GM19438 (cell line): ENCODE measurements around the gene KRTAP5-6.
"Not testable (repeated sequence)": the region's sequence is repeated elsewhere in the genome, so short reads cannot be mapped to it uniquely, and the experiment has no call there.

ENCODE experiments used
- ATAC-seq: cut with Tn5 transposase; IDR thresholded peaks from one replicate; pipeline ENCODE4 v1.9.1; 2021; ENCODE audit warnings: low read depth; ENCODE audit not compliant: unreplicated experiment

KRTAP5-6 gene

GRCh38 chr11:1661454-1662269 lies 35.3 kb upstream of the KRTAP5-6 start:
- ATAC-seq = not testable (repeated sequence)

GRCh38 chr11:1662699-1663283 lies 34.2 kb upstream of the KRTAP5-6 start:
- not testable (repeated sequence) for ATAC-seq

- no peak for ATAC-seq
Observed at GRCh38 chr11:1665313-1665712, 31.7 kb upstream of the KRTAP5-6 start.

GRCh38 chr11:1667121-1667850 lies 29.7 kb upstream of the KRTAP5-6 start:
- ATAC-seq = no peak

DNA sequence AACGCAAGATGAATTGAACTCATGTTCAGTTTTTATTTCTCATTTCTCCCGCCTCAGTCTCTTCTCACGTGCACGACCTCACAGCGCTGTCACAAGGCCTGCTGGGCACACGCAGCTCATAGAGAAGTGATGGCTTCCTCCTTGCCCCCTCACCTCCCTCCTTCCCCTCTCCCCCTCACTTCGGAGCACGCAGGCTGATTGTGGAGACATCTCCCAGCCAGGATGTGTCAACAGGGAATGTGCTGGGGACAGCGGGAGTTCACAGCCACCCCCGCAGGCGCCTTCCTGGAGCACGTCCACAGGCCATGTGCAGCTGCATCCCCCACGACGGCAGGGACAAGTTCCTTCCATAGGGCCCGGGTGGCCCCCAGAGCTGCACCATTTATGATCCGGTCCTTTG lies 29.1 kb upstream of the KRTAP5-6 start:
- no peak for ATAC-seq

DNA sequence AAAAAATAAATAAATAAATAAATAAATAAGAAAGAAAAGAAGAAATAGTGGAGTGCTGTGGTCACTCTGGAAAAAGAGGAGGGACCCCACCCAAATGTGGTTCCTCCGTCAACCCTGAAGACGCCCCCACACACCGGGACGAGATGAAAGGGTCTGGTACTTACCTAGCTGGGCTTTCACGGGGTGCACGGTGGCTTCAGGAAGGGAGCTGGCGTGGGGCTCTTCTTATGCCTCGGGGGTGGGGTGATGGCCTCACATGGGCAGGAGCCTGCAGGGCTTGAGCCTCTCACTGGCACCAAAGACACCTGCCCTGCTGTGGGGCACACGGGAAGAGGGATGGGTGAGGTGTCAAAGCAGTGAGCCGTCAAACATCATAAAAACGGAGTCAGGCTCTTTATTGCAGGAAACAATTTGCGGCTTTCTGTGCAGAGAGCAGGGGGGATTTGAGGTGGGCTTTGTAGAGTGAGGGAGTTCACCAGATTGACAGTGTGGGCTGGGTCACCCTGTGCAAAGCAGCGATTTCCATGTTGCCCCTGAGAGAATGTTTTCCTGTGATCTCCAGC lies 28.0 kb upstream of the KRTAP5-6 start:
- no peak for ATAC-seq

DNA sequence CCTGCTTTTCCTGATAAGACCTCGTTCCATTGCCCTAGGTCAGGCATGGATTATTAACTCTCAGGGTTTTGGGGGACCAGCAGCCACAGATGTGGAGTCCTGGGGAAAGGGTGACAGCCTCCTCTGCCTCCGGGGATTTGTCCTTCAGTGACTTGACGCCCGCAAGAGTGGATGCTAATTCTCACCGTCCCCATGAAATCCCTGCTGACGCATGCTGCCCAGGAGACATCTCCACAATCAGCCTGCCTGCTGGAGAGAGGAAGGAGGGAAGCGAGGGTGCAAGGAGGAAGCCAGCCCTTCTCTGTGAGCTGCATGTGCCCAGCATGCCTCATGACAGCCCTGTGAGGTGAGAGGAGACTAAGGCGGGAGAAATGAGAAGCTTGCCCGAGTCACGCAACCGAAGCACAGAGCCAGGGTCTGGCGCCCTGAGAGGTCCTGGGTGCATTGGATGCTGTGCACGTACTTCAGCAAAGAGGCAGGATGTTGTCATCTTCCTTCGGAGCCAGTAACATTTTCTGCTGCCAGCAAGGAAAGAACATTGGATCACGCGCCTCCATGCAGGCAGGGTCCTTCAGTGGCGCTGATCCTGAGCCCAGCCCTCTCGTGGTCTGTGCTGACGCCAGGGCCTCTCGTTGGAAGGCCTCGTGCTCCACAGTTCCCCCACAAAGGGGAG lies 27.3 kb upstream of the KRTAP5-6 start:
- ATAC-seq = no peak

- not testable (repeated sequence) for ATAC-seq
Observed at GRCh38 chr11:1670457-1670856, 26.5 kb upstream of the KRTAP5-6 start.

- ATAC-seq = no peak
Observed at GRCh38 chr11:1670905-1671371, 26.1 kb upstream of the KRTAP5-6 start.

DNA sequence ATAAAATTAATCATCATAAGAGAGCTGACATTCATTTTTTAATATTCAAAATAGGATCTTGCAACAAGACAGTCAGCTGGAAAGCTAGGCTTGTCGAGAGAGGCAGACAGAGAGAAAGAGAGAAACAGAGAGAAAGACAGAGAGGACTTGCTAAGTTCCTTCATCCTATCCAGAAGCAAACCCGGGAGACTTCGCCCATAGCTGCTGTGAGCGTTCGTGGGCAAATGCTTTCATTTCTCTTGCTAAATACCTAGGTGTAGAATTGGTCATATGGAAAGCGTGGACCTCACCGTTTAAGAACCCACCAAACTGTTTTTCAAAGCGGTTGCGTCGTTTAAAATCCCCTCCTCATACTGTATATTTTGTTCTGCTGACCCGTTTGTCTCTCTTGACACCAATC lies 25.3 kb upstream of the KRTAP5-6 start:
- no peak for ATAC-seq

DNA sequence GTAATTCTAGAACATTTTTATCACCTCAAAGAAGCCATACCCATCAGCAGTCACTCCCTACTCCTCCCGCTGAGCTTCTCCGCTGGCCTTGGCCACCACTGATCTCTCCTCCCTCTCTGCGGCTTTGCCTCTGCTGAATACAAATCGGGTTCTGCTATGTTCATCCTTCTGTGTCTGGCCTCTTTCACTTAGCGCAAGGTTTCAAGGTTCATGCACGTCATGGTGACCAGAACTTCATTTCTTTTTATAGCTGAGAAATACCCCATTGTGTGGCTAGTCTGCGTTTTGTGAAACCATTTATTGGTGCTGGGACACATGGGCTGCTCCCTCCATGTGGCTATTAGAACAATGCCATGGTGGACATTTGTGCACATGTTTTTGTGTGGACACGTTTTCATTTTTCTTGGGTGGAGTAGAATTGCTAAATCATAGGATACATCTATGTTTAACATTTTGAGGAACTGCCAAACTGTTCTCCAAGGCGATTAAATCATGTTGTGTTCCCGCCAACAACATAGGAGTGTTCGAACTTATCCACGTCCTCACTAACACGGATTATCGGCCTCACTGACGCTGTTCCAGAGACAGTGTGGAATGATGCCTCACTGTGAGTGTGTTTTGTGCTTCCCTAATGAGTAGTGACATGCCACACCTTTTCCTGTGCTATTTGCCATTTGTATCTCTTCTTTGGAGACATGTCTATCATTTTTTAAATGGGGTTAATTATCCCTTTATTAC lies 24.2 kb upstream of the KRTAP5-6 start:
- no peak for ATAC-seq

GRCh38 chr11:1673446-1674172 lies 23.4 kb upstream of the KRTAP5-6 start:
- no peak for ATAC-seq

DNA sequence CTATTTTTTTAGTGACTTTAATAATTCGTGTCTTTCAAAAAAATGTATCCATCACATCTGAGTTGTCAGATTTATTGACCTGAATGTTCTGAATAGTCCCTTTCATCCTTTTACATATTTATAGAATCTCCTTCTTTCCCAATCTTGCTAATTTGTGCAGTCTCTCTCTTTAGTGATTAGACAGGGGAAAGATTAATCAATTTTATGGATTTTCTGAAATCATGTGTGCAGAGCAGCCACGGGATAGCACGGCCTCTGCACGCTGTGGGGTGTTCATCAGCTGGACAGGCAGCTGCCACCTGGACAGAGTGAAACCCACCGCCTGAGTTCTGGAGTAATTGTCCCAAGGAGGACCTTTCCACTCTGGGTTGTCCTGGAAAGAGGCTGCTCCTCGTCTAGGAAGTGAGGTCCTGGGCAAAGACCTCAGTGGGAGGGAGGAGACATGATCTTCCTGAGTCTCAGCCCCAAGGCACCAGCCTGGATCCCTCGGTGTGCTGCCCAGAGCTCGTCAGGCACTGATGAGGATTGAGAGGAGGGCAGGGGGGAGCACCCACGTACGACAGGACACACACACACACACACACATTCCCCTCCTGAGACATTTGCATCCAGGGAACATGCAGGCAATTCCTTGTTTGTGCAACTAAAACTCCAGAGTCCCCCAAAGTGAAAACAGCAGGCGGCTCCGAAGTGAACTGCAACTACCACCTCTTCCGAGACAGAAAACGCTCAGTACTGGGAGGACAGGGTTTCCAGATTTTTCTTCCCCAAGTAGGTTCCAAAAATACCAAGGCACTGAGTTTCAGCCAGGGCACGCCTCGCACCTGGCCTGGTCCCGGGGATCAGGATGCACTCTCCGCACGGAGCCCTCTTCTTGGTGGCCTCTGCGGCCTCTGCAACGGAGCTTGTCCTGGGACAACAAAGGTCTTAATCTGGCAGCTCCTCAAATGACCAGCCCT lies 22.5 kb upstream of the KRTAP5-6 start:
- ATAC-seq = no peak

DNA sequence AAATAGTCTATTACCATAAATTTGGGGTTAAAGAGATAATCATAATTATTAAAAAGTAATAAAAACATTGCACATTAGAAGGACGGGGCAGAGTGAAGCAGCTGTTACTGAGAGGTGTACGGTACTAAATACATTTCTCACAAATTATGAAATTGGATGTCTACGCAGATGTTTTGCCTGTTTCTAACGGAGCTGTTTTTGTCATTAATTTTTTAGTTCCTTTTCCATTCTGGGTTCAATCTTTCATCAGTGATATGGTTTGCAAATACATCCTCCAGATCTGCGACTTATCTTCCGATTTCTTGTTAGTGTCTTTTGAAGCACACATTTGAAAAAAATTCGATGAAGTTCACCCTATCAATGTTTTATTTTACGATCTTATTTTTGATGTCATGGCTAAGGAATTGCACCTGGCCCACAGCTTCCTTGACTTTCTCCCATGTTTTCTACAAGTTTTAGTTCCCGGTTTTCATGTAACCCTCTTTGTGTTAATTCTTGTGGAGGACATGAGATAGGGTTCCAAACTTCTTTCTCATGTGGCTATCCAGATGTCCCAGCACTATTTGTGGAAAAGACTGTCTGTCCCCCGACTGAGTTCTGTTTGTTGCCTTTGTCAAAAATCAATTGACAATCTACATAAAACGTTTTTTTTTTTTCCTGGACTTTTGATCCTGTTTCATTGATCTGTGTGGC lies 21.3 kb upstream of the KRTAP5-6 start:
- ATAC-seq = no peak

DNA sequence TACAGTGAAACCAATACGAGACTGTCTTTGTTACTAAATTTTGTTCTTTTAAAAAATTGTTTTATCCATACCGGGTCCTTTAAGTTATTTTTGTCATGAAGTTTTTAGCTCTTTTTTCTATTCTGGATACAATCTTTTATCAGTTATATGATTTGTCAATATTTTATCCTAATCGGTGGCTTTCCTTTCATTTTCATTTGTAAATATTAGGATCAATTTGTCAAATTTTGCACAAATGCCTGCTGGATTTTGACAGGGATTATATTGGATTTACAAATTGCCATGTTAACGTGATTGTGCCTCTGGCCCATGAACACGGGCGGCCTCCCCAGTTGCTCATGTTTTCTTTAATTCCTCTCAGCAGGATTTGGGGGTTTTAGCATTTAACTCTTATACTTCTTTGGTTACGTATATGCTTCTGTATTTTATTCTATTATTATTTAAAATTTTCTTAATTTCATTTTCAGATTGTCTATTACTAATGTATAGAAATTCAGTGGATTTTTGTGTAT lies 20.7 kb upstream of the KRTAP5-6 start:
- ATAC-seq = no peak

GRCh38 chr11:1679881-1680280 lies 17.1 kb upstream of the KRTAP5-6 start:
- ATAC-seq = no peak

GRCh38 chr11:1682225-1682905 lies 14.6 kb upstream of the KRTAP5-6 start:
- no peak for ATAC-seq
